Activated CD4-positive, alpha-beta T cell treated with anti-CD3 and anti-CD28 coated beads for 48 hours (primary cell): ENCODE results near the gene KCNJ1.

Experiments used
- DNase-seq: peaks from one replicate; pipeline ENCODE4 v3.0.0-alpha.2; 2020

Gene KCNJ1

GRCh38 chr11:128881221-128881620 lies 14.1 kb upstream of the KCNJ1 start:
- DNase-seq = no peak

- DNase-seq = no peak
Observed at GRCh38 chr11:128879817-128880216, 12.7 kb upstream of the KCNJ1 start.

GRCh38 chr11:128878455-128878854 lies 11.4 kb upstream of the KCNJ1 start:
- no peak for DNase-seq

- DNase-seq = no peak
Observed at GRCh38 chr11:128877726-128878125, 10.6 kb upstream of the KCNJ1 start.

- DNase-seq = no peak
Observed at GRCh38 chr11:128876133-128876650, 9.1 kb upstream of the KCNJ1 start.

GRCh38 chr11:128874427-128874826 lies 7.3 kb upstream of the KCNJ1 start:
- DNase-seq = no peak

GRCh38 chr11:128872594-128872993 lies 5.5 kb upstream of the KCNJ1 start:
- DNase-seq = no peak

- no peak for DNase-seq
Observed at GRCh38 chr11:128872094-128872493, 5.0 kb upstream of the KCNJ1 start.

- DNase-seq = no peak
Observed at GRCh38 chr11:128871168-128871610, 4.1 kb upstream of the KCNJ1 start.

- DNase-seq = peak; percentile 28
Observed at GRCh38 chr11:128868841-128869671, 2.0 kb upstream of the KCNJ1 start.

- DNase-seq = no peak
Observed at GRCh38 chr11:128865490-128865889, 1.6 kb downstream of the KCNJ1 start.

GRCh38 chr11:128862908-128863660 lies 4.0 kb downstream of the KCNJ1 start:
- DNase-seq = no peak

GRCh38 chr11:128862406-128862805 lies 4.7 kb downstream of the KCNJ1 start:
- DNase-seq = no peak

GRCh38 chr11:128860571-128861361 lies 6.3 kb downstream of the KCNJ1 start:
- no peak for DNase-seq

GRCh38 chr11:128859563-128860441 lies 7.3 kb downstream of the KCNJ1 start:
- peak; percentile 87 for DNase-seq

- DNase-seq = no peak
Observed at GRCh38 chr11:128857341-128857740, 9.8 kb downstream of the KCNJ1 start.

- DNase-seq = no peak
Observed at GRCh38 chr11:128856241-128856640, 10.9 kb downstream of the KCNJ1 start.

GRCh38 chr11:128854841-128855240 lies 12.3 kb downstream of the KCNJ1 start:
- DNase-seq = no peak

GRCh38 chr11:128853559-128853958 lies 13.5 kb downstream of the KCNJ1 start:
- DNase-seq = no peak

GRCh38 chr11:128852327-128853023 lies 14.6 kb downstream of the KCNJ1 start:
- DNase-seq = no peak

GRCh38 chr11:128848815-128849455 lies 18.2 kb downstream of the KCNJ1 start:
- peak; percentile 81 for DNase-seq
